Measurements from ENCODE around the gene C20orf144.

Gene C20orf144

DNA sequence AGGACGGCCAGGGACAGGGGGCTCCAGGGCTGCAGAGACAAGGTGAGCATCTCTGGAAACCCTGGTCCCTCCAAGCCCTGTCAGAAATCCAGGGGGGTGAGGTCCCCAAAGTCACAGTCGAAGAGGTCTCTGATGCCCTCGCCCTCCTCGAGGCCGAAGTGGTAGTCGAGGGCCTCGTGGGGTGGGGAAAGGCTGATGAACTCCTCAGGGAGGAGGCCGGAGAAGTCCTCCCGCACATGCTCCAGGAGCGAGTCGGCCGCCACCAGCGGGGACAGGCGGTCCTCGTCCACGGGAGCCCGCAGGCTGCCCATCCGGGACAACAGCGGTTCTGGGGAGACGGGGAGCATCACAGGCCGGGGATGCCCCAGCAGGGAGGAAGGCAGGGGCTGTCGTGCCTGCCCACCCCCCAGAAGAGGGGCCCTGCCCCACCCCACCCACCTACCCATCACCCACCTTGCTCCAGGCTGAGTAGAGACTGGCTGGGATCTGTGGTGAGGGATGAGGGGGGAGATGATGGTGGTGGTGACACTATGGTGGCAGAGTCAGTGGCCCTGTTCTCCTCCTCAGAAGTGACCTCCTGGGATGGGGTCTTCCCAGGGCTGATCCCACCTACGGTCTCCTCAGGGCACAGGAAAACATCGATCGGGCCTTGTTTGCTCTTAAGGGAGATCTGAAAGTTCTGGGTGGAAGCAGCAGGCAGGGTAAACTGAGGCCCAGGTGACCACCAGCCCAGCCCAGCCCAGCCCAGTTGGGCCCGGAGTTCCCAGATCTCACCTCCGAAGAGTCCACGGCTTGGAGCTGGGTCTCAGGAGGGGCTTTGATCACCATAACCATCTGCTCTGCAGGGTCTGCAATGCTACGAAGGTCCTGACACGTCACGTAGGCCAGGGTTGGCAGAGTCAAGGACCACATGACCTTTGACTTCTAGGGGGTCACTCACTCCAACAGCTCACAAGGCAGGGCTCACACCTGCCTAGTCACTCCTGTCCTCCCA lies 14.8 kb downstream of the C20orf144 start:
- no peak for DNase-seq (ENCODE audit: low read depth in 2 of 2)

DNA sequence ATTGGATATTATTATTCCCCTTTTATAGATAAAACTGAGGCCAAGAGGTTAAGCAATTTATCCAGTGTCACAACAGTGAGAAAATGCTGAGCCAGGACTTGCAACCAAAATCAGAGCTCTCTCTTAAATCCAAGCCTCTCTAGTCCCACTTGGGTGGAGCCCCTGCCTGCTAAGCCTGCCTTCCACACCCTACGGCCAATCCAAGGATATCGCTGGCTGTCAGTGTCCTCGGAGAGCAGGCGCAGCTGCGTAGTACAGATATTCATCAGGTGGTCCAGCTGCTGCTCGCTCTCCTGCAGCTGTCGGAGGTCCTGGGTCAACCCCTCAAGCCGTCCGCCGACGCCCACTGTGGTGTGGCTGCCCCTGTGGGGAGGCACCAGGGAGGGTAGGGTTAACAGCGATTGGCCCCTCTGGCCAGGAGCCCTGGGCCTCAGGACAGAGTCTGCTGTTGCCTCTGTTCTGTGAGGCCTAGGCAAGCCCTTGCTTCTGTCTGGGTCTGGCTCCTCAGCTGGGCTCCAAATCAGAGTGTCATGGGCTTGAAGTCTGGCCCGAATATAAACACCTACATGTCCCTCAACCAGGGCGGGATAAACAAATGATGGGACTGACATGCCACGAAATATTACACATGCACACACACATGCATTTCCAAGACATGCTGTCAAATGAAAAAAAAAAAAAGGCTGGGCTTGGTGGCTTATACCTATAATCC lies 16.0 kb downstream of the C20orf144 start:
- DNase-seq (ENCODE audit: low read depth in 2 of 2): no peak

DNA sequence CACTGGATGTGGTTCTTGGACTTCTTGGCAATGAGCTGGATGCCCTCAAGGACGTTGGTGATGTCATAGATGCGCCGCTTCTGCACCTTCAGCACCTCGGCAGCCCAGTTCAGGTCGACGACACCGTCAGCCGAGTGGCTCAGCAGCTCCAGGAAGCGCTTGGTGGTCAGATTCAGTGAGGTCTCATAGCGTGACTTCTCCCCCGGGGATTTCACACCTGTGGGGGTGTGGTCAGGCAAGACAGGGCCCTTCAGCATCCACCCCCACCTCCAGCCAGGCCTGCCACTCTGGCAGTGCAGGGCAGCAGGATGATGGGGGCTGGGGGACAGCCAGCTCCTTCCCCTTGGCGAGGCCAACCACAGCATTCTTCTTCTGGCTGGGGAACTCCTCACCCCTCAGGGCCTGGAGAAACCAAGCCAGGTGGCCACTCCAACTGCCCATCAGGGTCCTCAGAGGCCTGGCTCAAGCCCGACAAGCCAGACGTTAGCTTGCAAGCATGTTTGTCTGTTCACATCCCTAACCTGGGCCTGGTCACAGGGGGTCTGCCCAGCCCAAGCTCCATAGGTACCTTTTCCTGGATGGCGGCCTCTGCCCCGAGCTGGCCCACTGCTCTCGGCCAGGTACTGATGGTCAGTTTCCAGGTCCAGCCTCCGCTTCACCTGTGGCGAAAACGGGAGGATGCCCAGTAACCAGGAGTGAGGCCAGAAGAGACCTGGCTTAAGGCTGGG lies 17.8 kb downstream of the C20orf144 start:
- no peak for DNase-seq (ENCODE audit: low read depth in 2 of 2)

DNA sequence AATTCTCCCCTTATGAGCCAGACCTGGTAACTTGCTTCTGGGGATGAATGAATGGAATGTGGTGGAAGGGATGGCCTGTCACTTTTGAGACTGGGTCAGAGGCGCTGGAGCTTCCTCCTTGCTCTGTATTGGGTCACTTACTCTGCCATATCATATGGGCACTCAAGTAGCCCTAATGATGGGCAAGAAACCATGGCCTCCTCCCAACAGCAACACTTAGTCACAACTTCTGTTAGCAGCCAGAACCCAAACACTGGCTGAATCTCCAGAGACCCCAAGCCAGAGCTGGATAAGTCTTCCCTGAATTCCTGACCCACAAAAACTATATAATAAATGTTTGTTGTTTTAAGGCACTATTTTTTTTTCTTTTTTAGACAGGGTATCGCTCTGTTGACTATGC lies 18.6 kb downstream of the C20orf144 start:
- DNase-seq (ENCODE audit: low read depth in 2 of 2): no peak

DNA sequence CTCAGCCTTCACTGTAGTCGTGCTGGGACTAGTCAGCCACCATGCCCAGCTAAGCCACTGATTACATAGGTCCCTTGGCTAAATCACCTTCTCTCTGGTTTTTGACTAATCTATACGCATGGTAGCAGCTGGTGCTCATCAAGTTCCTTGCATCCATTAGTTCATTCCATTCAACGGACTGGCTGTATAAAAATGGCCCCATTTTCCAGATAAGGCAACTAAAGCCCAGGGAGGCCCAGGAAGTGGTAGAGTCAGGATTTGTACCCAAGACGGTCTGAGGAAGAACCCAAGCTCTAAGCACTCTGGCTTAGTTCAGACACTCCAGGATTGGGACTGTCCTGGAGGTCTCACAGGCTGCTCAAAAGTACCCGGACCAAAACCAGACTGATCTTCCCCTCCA lies 19.2 kb downstream of the C20orf144 start:
- DNase-seq (ENCODE audit: low read depth in 2 of 2): no peak

DNA sequence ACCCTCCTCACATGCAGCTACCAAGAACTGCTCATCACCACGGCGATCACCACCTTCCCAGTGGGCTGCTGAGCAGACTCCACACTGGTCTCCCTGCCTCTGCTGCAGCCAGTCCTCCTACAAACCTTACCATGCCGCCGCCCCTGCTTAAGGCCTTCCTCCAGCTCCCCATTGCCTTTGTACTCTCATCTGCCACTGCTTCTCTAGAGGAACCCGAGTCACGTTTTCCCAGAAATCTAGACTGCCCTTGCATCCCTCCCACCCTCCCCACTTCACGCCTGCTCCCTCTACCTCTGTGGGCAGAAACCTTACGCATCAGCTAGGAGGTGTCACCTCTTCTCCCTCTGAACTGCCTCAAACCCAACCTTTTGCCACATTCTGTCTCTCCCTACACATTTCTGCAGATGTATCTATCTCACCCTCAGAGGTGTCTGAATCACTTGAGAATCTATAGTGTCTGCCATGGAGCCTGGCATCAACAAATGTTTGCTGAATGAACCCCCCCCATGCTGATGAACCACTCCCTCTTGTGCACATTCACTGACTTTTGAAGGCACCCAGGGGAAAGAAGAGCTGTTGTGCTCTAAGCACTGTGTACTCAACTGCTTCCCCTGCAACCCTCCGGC lies 19.7 kb downstream of the C20orf144 start:
- DNase-seq (ENCODE audit: low read depth in 2 of 2): no peak

DNA sequence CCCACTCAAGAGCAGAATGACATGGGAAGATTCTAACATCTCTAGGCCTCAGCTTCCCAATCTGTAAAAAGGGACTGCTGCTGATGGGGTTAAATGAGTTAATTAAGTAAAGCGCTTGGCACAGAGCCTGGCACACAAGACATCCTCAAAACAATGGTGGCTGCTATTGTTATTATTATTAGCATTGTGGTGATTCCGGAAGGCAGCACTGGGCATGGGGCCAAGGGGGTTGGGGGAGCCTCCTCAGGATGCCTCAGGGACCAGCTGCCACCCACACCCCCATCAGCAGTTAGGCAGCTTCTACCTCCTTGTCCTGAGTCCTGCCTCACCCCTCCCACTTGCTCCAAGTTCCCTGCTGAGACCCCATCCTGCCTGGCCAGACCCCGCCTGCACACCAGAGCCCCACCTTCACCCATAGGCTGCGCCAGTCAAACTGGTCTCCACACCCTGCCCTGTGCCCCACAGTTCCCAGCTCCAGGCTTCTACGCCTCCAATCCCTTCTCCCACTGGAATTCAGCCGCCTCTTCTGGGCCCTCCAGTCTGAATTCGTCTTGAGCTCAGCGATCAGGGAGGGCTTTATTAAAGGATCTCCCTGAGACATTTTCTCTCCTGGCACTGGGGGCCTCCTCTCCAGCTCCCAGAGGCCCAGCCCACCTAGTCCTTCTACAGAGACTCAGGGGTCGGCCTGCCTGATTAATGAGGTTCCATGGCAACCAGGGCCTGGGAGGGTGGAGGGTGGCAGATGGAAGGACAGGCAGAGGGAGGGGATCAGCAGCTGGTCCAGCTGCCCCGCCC lies 22.6 kb downstream of the C20orf144 start:
- no peak for DNase-seq (ENCODE audit: low read depth in 2 of 2)

DNA sequence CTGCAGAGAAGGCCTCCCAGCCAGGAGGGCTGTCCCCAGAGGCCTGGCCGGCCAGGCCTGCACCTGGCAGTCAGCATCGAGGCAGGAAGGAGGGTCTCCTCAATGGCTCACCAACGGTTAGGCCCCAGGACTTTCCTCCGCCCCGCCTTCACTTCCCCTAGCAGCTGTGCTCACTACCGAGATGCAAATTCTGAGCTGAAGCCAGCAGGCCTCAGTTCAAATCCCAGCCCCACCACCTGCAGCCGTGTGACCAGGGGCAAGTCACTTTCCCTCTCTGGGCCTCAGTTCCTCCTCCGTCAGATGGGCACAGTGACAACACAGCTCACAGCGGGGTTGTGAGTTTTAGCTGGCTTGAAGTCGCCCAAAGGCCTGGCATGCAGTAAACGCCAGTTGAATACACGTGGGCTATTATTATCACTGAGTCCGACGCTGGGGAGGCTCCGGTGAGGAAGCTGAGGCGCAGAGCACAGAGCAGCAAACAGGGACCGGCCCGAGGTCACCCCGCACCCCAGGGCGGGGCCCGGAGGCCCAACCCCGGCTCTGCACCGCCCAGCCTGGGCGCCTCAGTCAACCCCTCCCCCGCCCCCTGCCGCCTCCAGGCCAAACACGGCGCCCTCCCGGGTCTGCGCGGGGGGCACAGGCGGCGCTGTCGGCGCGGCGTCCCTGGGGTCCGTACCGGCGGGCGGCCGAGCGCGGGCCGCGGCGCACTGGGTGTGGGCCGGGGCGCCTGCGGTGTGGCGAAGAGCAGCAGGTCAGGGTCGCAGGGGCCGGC lies 23.4 kb downstream of the C20orf144 start:
- peak in 1 of 2 experiments; percentile 73 for DNase-seq (ENCODE audit: low read depth in 2 of 2)

DNA sequence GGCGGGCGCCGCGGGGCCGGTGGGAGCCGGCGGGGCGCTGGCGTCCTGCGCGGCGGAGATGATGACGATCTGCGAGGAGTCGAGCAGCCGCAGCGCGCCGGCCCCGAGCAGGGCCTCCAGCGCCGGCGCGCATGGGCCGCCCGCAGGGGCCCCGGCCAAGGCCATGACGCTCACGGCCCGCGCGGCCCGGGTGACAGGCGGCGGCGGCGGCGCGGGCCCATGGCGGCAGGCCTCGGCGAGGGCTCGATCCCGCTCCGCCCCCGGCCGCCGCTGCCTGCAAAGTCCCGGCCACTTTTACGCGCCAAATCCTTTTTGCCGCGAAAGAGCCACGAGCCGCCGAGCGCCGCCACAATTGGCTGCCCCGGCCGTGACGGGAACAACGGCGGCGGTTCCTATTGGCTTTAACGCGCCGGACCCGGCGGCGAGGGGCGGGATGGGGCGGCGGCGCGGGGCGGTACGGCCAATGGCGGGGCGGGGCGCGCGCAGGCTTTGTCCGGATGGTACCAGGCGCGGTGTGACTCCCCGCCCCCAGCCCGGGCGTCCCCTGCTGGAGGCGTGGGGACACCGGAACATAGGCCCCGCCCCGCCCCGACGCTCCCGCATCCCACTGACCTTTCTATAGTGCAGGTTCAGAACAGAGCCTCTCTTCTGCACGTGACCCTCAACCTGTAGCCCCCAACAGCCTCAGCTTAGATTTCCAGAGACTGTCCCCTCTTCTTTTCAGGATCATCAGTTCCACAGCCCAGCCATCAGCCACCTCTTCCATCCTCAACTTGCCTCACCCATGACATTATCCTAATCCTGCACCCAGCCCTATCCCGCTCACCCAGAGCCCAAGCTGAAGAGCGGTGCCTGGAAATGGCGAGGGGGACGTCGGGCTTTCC lies 24.2 kb downstream of the C20orf144 start, which contains the start of gene E2F1:
Gene E2F1, minus strand, starts transcription at position 286 of the 884 bp plus-strand sequence. Its CDS starts 121 bp downstream, at position 165.
- peak; percentile 94 to 95 for DNase-seq (ENCODE audit: low read depth in 2 of 2)

DNA sequence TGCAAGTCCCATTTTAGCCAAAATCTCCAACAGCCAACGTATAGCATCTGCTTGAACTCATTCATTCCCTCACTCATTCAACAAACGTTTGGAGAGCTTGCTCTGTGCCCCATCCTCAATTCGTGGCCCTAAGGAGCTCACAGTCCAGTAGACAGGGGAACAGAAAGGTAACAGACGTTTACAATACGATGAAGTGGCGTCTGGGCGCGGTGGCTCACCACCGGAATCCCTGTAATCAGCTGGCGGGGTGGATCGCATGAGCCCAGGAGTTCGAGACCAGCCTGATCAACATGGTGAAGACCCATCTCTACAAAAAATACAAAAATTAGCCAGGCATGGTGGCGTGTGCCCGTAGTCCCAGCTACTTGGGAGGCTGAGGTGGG lies 24.8 kb downstream of the C20orf144 start:
- DNase-seq (ENCODE audit: low read depth in 2 of 2): no peak

DNA sequence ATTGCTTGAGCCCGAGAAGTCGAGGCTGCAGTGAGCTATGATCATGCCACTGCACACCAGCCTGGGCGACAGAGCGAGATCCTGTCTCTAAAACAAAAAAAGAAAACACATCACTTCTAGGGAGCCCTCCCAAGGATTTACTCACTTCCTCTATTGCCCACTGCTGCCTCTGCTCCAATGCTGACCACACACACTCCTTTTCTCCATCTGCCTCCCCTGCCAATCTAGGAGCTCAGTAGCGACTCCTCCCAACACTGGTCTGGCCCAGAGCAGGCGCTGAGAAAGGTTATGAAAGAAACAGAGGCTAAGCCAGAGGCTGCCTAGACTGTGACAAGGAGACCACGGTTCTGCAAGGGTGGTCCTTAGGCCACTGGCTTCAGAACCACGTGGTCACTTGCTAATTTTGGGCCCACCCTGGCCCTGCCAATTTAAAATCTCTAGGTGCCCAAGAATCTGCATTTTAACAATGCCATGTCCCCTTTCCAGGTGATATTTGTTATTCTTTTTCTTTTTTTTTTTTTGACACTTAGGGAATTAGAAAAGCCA lies 25.3 kb downstream of the C20orf144 start:
- no peak for DNase-seq (ENCODE audit: low read depth in 2 of 2)

DNA sequence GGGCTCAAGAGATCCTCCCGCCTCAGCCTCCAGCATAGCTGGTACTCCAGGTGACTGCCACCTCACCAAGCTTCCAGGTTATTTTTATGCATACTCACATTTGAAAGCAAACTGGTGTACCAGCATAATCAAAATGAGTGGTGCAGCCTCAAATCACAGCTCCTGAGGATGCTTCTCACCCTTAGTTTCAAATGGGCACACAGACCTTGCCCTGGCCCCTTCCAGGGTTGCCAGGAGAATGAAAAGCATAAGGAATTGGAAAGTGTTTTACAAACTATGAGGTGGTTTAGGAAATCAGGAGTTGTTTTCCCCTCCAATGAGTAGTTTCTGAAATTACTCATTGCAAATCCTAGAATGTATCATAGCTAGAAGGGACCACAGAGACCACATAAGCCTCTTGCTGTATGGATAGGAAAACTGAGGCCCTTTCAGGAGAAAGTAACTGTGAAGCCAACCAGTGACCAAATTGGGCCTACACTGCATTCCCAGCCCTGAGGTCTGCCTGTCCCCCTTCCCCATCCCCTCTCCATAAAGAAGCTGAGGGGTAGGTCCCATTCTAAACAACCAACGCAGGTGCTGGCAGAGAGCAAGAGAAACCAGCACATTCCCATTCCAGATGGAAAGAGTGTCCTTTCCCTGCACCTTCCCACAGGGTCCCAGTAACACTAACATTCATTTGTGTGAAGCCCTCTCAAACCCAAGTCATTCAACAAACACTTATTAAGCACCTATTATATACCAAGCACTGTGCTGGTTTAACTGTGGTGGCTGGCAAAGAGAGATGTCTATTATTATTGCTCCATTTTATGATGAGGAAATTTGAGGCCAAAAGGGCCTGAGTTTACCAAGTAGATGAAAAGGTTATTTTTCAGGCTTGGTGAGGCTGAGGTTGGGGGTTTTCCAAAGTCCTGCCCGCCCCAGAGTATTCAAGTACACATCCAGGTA lies 26.1 kb downstream of the C20orf144 start:
- no peak for DNase-seq (ENCODE audit: low read depth in 2 of 2)

DNA sequence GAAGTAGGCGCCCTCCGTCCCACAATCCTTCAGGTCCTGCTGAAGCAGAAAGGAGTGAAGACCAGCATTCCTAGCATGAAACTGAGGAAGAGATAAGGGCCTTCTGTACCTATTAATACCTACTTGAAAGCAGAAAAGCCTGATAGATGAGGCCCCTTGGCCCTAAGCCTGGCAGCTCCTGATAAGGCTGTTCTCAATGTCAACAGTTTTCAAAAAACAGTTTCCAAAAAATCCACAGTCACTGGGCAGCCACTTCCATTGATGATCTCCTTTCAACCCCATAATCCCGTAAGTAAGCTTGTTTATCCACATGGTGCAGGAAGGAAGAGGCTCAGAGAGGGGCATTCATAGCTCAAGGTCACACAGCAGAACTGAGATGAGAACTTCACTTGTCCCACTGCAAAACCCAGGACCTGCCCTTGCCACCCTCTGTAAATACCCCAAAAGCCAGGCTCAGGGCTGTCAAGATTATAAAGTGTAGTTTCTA lies 26.9 kb downstream of the C20orf144 start:
- DNase-seq (ENCODE audit: low read depth in 2 of 2): no peak

DNA sequence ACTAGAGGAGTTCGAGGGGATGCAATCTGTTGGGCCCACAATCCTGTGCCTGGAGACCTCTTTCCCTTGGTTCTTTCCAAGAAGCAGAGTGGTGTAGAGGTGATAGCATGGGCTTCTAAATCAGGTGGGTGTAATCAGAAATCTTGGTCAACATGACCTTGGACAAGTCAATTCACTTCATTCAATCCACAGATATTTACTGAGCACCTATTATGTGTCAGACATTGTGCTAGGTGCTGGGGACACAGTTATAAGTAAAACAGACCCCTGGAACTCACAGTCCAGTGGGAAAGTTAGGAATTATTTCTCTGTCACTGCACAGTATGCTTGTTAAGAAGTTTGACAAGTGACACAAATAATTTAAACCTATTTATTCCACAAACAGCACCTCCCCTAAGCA lies 27.4 kb downstream of the C20orf144 start:
- DNase-seq (ENCODE audit: low read depth in 2 of 2): no peak

DNA sequence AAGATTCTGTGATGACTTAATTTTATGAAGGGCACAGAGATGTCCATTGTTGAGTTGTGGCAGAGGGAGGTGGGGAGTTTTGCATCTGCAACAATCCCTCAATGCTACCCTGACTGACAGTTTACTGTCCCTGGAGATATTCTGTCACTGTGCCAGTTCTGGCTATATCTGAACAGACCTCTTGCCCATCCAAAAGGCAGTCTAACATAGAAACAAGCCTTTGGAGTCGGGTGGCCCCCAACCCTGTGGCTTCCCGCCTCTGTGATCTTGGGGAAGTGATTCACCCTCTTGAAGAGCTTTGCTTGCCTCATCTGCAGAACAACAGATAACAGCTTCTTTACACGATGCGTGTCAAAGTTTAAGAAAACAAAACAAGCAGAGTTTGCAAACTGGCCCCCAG lies 27.8 kb downstream of the C20orf144 start:
- DNase-seq (ENCODE audit: low read depth in 2 of 2): no peak

DNA sequence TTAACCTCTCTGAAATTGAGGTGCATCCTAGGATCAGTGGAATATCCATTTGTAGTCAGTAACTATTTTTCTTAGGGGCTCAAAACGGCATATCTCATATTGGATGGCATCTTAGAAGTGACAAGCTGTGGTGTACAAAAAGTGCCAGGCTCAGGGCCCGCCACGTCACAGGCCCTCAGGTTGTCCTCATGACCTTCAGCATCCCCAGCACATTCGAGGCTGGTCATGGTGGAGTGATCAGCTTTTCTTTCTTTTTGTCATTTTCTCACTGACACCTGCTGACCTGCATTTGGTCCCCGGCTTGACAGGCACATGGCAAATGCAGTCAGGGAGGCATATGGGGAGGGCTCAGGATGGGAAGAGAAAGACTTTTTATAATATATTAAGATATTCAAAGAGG lies 31.2 kb downstream of the C20orf144 start:
- no peak for DNase-seq (ENCODE audit: low read depth in 2 of 2)
